HEK293T (cell line): Measurements from ENCODE around the gene CDH26.

Experiments used
- ARNT ChIP-seq: fragments of 450-650 bp; IDR thresholded peaks from 2 replicates; pipeline ENCODE4 v1.6.1; 2017; ENCODE audit warnings: mild to moderate bottlenecking
- BHLHE40 ChIP-seq: fragments of 450-650 bp; IDR thresholded peaks from 2 replicates; pipeline ENCODE4 v1.6.1; 2016; ENCODE audit warnings: mild to moderate bottlenecking, moderate library complexity, borderline replicate concordance
- CTBP1 ChIP-seq: fragments of 450-650 bp; IDR thresholded peaks from 2 replicates; pipeline ENCODE4 v1.6.1; 2016; ENCODE audit warnings: borderline replicate concordance
- ELF4 ChIP-seq: fragments of 450-650 bp; IDR thresholded peaks from 2 replicates; pipeline ENCODE4 v1.6.1; 2017; ENCODE audit warnings: antibody characterized with exemption
- FOXA1 ChIP-seq: fragments of 450-650 bp; IDR thresholded peaks from 2 replicates; pipeline ENCODE4 v1.6.1; 2016; ENCODE audit warnings: mild to moderate bottlenecking
- FOXK2 ChIP-seq: fragments of 450-650 bp; IDR thresholded peaks from 2 replicates; pipeline ENCODE4 v1.6.1; 2016; ENCODE audit warnings: mild to moderate bottlenecking
- FOXM1 ChIP-seq: fragments of 450-650 bp; IDR thresholded peaks from 2 replicates; pipeline ENCODE4 v1.6.1; 2017; ENCODE audit warnings: mild to moderate bottlenecking, borderline replicate concordance
- HDGF ChIP-seq: fragments of 450-650 bp; IDR thresholded peaks from 2 replicates; pipeline ENCODE4 v1.6.1; 2017; ENCODE audit warnings: antibody characterized with exemption, borderline replicate concordance
- L3MBTL2 ChIP-seq: fragments of 450-650 bp; conservative IDR thresholded peaks from 2 replicates; pipeline ENCODE4 v1.6.1; 2016; ENCODE audit warnings: mild to moderate bottlenecking
- LEF1 ChIP-seq: fragments of 450-650 bp; IDR thresholded peaks from 2 replicates; pipeline ENCODE4 v1.6.1; 2017; ENCODE audit warnings: mild to moderate bottlenecking, borderline replicate concordance
- SP1 ChIP-seq: fragments of 450-650 bp; IDR thresholded peaks from 2 replicates; pipeline ENCODE4 v1.6.1; 2017
- TARDBP ChIP-seq: fragments of 450-650 bp; IDR thresholded peaks from 2 replicates; pipeline ENCODE4 v1.6.1; 2016
- ZNF384 ChIP-seq: fragments of 450-650 bp; IDR thresholded peaks from 2 replicates; pipeline ENCODE4 v1.6.1; 2016

DNA sequence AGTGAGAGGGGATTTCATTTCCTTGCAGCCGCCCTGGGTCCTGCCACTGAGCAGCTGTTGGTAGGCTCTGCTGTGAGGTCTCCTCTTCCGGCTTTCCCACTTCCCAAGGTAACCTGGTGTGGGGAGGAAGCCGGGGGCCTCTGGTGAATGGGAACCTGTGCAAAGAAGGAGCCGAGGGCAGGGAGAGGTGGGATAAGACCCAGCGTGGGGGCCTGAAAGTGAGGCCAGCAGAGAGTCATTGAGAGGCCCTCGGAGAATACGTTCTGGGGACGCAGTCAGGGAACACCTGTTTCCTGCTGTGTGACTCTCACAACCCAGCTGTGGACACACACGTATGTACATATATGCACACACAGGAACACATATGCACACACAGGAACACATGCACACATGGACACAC, 100.7 kb downstream of the CDH26 start:
- no peak for TF ChIP-seq ELF4
- no peak for TF ChIP-seq TARDBP
- TF ChIP-seq FOXA1: no peak
- TF ChIP-seq ZNF384: no peak
- no peak for TF ChIP-seq FOXK2
- no peak for TF ChIP-seq LEF1
- no peak for TF ChIP-seq FOXM1
- TF ChIP-seq HDGF: no peak
- TF ChIP-seq SP1: no peak
- TF ChIP-seq ARNT: no peak
- no peak for TF ChIP-seq L3MBTL2
- TF ChIP-seq BHLHE40: no peak
- TF ChIP-seq CTBP1: no peak
